SK-MEL-5 (cell line): ENCODE measurements around the gene CMIP. TPM values are rescaled to one million over a fixed set of nuclear protein-coding genes. Genes with fewer than 3 reads are reported as not detected.

ENCODE experiments used
- DNase-seq: peaks from one replicate; pipeline ENCODE4 v3.0.0-alpha.2; 2016; ENCODE audit warnings: low read depth, low spot score
- in situ Hi-C: cut with HindIII; loops from 2 replicates; pipeline ENCODE4 v1.10.0; 2016; ENCODE audit warnings: low sequenced_read_pairs, high pct_unique_total_duplicates, low pct_unique_long_range_greater_than_20kb
- total RNA-seq: library from RNA; depleted of rRNA; stranded (reverse); fragments of >200 nt; shearing (Covaris generic); gene quantifications from 2 replicates; pipeline ENCODE4 v1.2.3, GENCODE V29; 2014

Gene CMIP
- total RNA-seq, 1 experiment from 2014 or later, result 2.0 TPM

- DNase-seq, result no peak
- in situ Hi-C loops, result no loop called here
Observed at GRCh38 chr16:81669473-81670350, 225.1 kb downstream of the CMIP start.

GRCh38 chr16:81671738-81672597, 227.4 kb downstream of the CMIP start:
- no peak for DNase-seq
- in situ Hi-C loops, result no loop called here

GRCh38 chr16:81673432-81673831, 228.8 kb downstream of the CMIP start:
- in situ Hi-C loops, result no loop called here
- DNase-seq, result no peak

GRCh38 chr16:81675662-81676061, 231.1 kb downstream of the CMIP start:
- in situ Hi-C loops, result no loop called here
- no peak for DNase-seq

GRCh38 chr16:81676066-81676882, 231.7 kb downstream of the CMIP start:
- in situ Hi-C loops, result no loop called here
- no peak for DNase-seq

- no peak for DNase-seq
- in situ Hi-C loops, result no loop called here
Observed at GRCh38 chr16:81676883-81677737, 232.5 kb downstream of the CMIP start.

- DNase-seq, result no peak
- in situ Hi-C loops, result no loop called here
Observed at GRCh38 chr16:81678326-81679095, 233.9 kb downstream of the CMIP start.

GRCh38 chr16:81679721-81680430, 235.3 kb downstream of the CMIP start:
- in situ Hi-C loops, result no loop called here

GRCh38 chr16:81680444-81681275, 236.1 kb downstream of the CMIP start:
- DNase-seq, result no peak
- in situ Hi-C loops, result no loop called here

More at GRCh38 chr16:81679721-81680430, 235.3 kb downstream of the CMIP start:
- DNase-seq, result no peak

GRCh38 chr16:81681311-81681710, 236.7 kb downstream of the CMIP start:
- in situ Hi-C loops, result no loop called here
- no peak for DNase-seq

GRCh38 chr16:81684242-81684837, 239.7 kb downstream of the CMIP start:
- in situ Hi-C loops, result no loop called here

GRCh38 chr16:81684901-81685300, 240.3 kb downstream of the CMIP start:
- in situ Hi-C loops, result no loop called here
- DNase-seq, result no peak

More at GRCh38 chr16:81684242-81684837, 239.7 kb downstream of the CMIP start:
- no peak for DNase-seq

GRCh38 chr16:81686391-81687130, 242.0 kb downstream of the CMIP start:
- DNase-seq, result no peak
- in situ Hi-C loops, result no loop called here

- DNase-seq, result no peak
- in situ Hi-C loops, result no loop called here
Observed at GRCh38 chr16:81687131-81687456, 242.5 kb downstream of the CMIP start.
